ENCODE measurements around the gene SLC25A12. TPM values are rescaled to one million over a fixed set of nuclear protein-coding genes. Genes with fewer than 3 reads are reported as not detected.

The SLC25A12 gene
- total RNA-seq, 1 donor from 2014 or later, result 17.7 TPM

GRCh38 chr2:171794918-171795317 lies 99.1 kb downstream of the SLC25A12 start:
- H3K36me3 Mint-ChIP-seq, result peaks cover 19% of the 10 kb centered on the region
- peak overlapping the region; percentile 8 for H3K4me3 Mint-ChIP-seq
- H3K27ac Mint-ChIP-seq, result no peak overlapping the region
- H3K9me3 Mint-ChIP-seq, result no peaks in the 10 kb centered on the region
- TF ChIP-seq CTCF (conservative IDR thresholded peaks at IDR 0.05), result no peak
- DNase-seq (ENCODE audit: extremely low spot score, unreplicated experiment), result no peak
- H3K4me1 Mint-ChIP-seq (ENCODE audit: unreplicated experiment), result peaks cover 22% of the 10 kb centered on the region
- peaks cover 8% of the 10 kb centered on the region for H3K27me3 Mint-ChIP-seq

GRCh38 chr2:171793691-171794678 lies 100.1 kb downstream of the SLC25A12 start:
- Mint-ChIP-seq H3K27ac (no peak overlapping the region), H3K27me3 (peaks cover 8% of the 10 kb centered on the region), H3K9me3 (no peaks in the 10 kb centered on the region), H3K36me3 (peaks cover 15% of the 10 kb centered on the region), H3K4me3 (no peak overlapping the region), H3K4me1 (ENCODE audit: unreplicated experiment) (peaks cover 22% of the 10 kb centered on the region)
- no peak for DNase-seq (ENCODE audit: extremely low spot score, unreplicated experiment)
- TF ChIP-seq CTCF (conservative IDR thresholded peaks at IDR 0.05), result no peak

GRCh38 chr2:171792886-171793580 lies 101.0 kb downstream of the SLC25A12 start:
- Mint-ChIP-seq H3K4me1 (ENCODE audit: unreplicated experiment) (peaks cover 19% of the 10 kb centered on the region), H3K4me3 (no peak overlapping the region), H3K27ac (no peak overlapping the region), H3K36me3 (peaks cover 15% of the 10 kb centered on the region), H3K9me3 (no peaks in the 10 kb centered on the region), H3K27me3 (peaks cover 8% of the 10 kb centered on the region)
- no peak for DNase-seq (ENCODE audit: extremely low spot score, unreplicated experiment)
- TF ChIP-seq CTCF (conservative IDR thresholded peaks at IDR 0.05), result no peak

- peaks cover 18% of the 10 kb centered on the region for H3K36me3 Mint-ChIP-seq
Measured at GRCh38 chr2:171792157-171792556, 101.9 kb downstream of the SLC25A12 start.

GRCh38 chr2:171791361-171791760 lies 102.7 kb downstream of the SLC25A12 start:
- TF ChIP-seq CTCF (conservative IDR thresholded peaks at IDR 0.05), result no peak
- Mint-ChIP-seq H3K36me3 (peaks cover 20% of the 10 kb centered on the region), H3K9me3 (no peaks in the 10 kb centered on the region), H3K4me3 (no peak overlapping the region), H3K27ac (no peak overlapping the region), H3K4me1 (ENCODE audit: unreplicated experiment) (peaks cover 19% of the 10 kb centered on the region), H3K27me3 (peaks cover 8% of the 10 kb centered on the region)
- no peak for DNase-seq (ENCODE audit: extremely low spot score, unreplicated experiment)

More at GRCh38 chr2:171792157-171792556, 101.9 kb downstream of the SLC25A12 start:
- no peak for DNase-seq (ENCODE audit: extremely low spot score, unreplicated experiment)
- no peak overlapping the region for H3K27ac Mint-ChIP-seq
- no peaks in the 10 kb centered on the region for H3K9me3 Mint-ChIP-seq
- H3K4me3 Mint-ChIP-seq, result no peak overlapping the region
- peaks cover 8% of the 10 kb centered on the region for H3K27me3 Mint-ChIP-seq
- TF ChIP-seq CTCF (conservative IDR thresholded peaks at IDR 0.05), result no peak
- H3K4me1 Mint-ChIP-seq (ENCODE audit: unreplicated experiment), result peaks cover 19% of the 10 kb centered on the region
